Stimulated activated CD4-positive, alpha-beta T cell treated with anti-CD3 and anti-CD28 coated beads, TNF-alpha, amount 100 ng/mL, for 48 hours (primary cell): ENCODE measurements around the gene KRTAP20-4.

Experiments used
- DNase-seq, 3 donors: peaks; one replicate each; pipeline ENCODE4 v3.0.0-alpha.2; 2020; ENCODE audit warnings: low read depth in 3 of 3

The KRTAP20-4 gene

GRCh38 chr21:30652891-30653290, 32.5 kb downstream of the KRTAP20-4 start:
- DNase-seq, result no peak

GRCh38 chr21:30668776-30669175, 48.3 kb downstream of the KRTAP20-4 start:
- no peak for DNase-seq
